MM.1S (cell line): ENCODE data around the gene GPC3.

Experiments
- EZH2 ChIP-seq: fragments of 300-600 bp; sonication (generic); optimal IDR thresholded peaks from 2 replicates; pipeline ENCODE3; 2017; ENCODE audit warnings: low read depth, mild to moderate bottlenecking, antibody characterized with exemption, low read length, mixed read lengths
- TF ChIP-seq, protein P1 (sequence below): fragments of 300-600 bp; sonication (generic); IDR thresholded peaks from 2 replicates; pipeline ENCODE4 v1.5.1; 2016; ENCODE audit warnings: antibody characterized with exemption, low read length, mixed read lengths

DNA sequence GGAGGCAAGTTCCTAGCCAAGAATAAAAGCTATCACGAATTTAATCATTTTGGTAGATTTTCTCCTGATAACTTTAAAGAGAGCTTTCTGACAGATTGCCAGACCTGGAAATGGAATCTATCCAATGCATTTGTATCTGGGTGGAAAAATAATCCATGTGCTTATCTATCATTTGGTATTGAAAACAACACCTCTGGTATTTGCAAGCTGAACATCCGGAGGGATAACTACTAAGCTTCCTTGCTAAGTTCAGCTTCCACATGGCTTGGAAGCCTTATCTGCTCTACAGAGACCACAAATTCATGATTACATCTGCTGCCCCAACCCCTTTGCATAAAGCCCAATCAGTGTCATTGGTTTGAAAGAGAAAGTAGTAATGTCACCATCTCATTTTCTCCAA lies 230.7 kb downstream of the GPC3 start:
- TF ChIP-seq, protein P1, sequence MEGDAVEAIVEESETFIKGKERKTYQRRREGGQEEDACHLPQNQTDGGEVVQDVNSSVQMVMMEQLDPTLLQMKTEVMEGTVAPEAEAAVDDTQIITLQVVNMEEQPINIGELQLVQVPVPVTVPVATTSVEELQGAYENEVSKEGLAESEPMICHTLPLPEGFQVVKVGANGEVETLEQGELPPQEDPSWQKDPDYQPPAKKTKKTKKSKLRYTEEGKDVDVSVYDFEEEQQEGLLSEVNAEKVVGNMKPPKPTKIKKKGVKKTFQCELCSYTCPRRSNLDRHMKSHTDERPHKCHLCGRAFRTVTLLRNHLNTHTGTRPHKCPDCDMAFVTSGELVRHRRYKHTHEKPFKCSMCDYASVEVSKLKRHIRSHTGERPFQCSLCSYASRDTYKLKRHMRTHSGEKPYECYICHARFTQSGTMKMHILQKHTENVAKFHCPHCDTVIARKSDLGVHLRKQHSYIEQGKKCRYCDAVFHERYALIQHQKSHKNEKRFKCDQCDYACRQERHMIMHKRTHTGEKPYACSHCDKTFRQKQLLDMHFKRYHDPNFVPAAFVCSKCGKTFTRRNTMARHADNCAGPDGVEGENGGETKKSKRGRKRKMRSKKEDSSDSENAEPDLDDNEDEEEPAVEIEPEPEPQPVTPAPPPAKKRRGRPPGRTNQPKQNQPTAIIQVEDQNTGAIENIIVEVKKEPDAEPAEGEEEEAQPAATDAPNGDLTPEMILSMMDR, result no peak
- no peak for TF ChIP-seq EZH2
